Measurements from ENCODE around the gene MAML3. TPM values are rescaled to one million over a fixed set of nuclear protein-coding genes. Genes with fewer than 3 reads are reported as not detected.

Gene MAML3
- polyA plus RNA-seq, 3 donors: 16.4 to 16.8 (median 16.8) TPM

DNA sequence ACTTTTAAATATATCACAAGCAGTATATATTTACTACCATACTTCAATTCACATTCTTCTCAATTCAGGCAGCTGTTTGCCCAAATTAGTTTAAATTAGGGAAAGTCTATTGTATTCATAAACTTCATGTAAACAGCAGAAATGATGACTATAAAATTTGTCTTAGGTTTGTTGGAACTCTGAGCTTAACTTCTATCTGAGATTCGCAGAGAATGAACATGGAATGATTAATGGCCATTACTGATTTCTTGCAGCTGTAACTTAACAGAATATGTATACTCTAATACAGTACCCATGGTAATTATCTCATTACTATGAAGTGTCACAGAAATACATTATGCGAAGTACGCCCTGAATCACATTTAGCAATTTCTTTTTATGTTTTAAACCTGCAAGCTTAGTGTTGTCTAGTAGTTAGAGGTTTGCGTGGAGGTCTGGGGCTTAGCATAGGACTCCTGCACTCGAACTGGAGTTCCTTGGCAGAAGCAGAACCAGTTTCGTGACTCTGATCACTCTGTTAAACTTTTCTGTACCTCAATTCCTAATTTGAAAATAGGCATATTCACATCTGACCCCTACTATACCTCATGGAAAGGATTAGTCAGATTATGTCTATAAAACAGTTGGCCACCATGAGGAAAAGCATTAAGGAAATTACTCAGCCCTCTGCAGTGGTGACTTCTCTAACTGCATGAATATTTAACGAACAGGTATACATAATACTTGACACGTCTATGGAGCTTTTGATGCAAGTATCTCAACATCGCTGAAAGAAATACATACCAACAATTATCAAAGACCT, 245.1 kb downstream of the MAML3 start:
- no peak for DNase-seq (ENCODE audit: low read depth in 3 of 3, low spot score in 2 of 3)

DNA sequence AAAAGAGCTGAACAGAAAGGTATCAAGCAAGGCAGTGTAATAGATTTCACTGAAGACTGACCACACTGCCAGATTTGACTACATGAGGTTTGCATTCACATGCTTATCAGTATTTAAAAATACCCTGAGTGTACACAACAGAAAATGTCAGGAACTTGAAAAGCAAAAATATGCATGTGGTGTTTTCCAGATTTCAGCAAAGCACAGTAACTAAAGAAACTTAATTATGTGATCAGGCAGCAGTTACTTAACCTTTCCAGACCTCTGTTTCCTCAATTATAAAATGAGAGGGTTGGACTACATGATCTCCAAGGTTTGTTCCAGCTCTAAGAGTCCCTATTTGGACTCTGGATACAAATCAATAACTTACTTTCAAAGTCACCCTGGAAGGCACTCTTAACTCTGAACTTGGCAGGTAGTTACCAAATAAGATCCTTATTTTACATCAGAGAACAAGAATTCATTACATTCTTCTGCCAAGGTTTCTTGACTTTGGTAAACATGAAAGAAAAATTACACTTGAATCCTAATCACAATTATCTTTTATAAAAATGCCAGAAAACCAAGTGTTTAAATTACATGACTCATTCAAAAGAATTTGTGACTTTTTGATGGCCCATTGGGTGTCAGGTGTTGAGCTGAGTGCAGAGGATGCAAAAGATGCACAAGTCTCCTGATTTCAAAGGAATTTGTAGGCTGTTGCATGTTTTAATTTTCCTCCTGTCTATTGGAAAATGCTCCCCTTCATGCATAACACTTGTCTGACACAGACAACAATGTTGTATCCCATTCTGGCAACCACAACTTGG, 246.8 kb downstream of the MAML3 start:
- no peak for DNase-seq (ENCODE audit: low read depth in 3 of 3, low spot score in 2 of 3)

DNA sequence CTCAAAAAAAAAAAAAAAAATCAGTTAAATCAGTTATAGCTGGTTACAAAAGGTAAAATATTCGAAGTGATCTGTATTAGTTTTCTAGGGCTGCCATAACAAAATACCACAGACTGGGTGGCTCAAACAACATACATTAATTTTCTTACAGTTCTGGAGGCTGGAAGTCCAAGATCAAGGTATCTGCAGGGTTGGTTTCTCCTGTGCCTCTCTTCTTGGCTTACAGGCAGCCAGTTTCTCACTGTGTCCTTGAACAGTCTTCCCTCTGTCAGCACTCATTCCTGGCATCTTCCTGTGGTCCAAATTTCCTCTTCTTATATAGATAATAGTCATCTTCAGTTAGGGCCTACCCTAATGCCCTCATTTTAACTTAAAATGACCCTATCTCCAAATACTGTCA, 248.5 kb downstream of the MAML3 start:
- DNase-seq (ENCODE audit: low read depth in 3 of 3, low spot score in 2 of 3): no peak

DNA sequence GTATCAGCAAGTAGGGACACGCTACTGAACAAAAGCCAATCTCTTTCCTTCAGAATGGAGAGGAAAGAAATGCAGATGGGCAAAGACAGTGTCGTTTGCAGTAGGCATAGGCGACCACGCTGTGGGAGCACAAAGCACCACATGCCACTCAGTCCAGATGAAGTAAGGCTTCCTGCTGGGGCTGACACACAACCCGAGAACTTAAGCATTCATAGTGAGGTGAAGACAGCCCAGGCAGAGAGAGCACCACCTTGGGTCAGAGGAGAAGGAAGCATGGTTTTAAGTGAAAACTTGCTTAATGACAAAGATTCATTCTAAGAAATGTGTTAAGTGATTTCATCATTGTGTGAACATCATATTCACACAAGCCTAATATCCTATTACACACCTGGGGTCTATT, 249.6 kb downstream of the MAML3 start:
- no peak for DNase-seq (ENCODE audit: low read depth in 3 of 3, low spot score in 2 of 3)

DNA sequence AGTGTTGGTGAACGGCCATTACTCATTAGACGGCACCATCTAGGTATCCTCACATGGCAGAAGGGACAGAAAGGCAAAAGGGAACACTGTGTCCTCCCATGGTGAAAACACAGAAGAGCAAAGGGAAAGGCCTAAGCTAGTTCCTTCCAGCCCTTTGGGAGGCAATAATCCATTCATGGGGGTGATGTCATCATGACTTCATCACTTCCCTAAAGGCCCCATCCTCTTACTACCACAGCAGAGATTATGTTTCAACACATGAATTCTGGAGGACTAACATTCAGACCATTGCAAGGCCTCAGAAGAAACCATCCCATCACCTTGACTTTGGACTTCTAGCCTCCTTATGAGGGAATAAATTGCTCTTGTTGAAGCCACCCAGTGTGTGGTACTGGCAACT, 250.1 kb downstream of the MAML3 start:
- no peak for DNase-seq (ENCODE audit: low read depth in 3 of 3, low spot score in 2 of 3)

DNA sequence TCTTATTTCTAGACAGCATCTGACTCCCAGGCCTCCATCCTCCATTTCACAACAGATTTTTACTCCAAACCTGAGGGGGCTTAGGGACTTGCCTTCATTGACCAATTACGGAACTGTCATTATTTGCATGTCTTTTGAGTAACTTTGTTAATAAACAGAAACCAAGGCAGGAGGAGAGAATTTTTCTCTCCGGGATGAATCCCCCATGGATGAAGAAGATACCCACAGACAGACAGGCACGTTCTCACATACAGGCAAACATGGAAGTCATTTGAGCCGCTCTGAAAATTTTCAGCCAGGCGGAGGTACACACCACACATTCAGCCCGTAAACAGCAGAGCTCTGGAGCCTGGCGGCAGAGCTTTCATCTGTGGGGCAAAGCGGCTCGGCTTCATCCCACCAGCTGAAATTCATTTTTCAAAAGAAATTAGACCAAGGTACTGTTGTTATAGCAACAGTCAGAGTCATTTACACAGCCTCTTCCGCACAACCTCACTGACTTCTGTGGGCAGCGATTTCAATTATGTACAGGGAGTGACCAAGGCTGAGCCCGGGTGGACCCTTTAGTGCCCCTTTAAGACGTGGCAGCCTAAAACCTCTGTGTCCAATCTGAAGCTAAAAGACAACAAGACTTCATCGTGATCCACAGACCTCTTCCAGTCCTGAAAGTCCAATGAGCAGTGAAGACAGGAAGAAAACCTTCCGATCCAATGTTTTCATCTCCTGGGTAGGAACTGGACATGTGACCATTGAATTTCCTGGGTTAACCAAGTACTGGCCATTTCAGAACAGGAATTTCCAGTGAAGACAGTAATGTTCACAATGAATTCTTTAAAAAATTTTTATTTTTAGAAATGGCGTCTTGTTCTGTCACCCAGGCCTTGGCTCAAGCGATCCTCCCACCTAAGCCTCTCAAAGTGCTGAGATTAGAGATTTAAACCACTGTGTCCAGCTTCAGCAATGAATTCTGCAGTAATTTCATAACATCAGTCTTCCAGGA, 251.4 kb downstream of the MAML3 start:
- DNase-seq (ENCODE audit: low read depth in 3 of 3, low spot score in 2 of 3): no peak

DNA sequence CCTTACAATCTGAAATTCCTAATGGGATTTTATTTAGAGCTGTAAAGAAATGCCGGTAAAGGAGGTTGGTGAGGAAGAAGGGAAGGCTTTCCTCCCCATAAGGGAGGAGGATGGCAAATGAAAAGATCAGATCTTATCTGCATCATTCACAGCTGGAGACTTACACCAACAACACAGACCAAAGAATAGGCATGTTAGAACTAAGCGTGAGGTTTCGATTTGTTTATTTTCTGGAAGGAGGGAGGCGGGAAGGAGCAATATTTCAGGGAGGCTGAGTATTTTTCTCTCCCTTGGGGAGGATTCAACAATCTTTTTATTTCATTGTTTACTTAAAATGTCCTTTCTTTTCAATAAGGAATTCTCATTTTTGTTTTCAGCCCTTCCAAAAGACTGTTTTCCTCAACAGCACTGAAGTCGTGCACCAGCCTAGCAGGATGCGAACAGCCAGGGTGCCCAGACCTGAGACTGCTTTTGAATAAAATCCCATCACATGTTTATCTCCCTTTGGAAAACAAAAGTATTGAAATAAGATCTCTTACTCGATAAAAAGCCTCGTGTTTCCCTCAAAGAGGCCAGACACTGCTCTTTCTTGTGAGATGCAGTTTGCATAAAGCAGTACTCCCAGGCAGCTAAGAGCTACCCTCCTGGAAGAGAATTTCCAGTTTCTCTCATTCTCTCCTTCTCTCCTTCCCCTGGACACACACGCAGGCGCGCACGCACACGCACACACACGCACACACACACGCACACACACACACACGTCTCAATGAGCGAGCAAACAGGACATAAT, 252.3 kb downstream of the MAML3 start:
- DNase-seq (ENCODE audit: low read depth in 3 of 3, low spot score in 2 of 3): no peak

DNA sequence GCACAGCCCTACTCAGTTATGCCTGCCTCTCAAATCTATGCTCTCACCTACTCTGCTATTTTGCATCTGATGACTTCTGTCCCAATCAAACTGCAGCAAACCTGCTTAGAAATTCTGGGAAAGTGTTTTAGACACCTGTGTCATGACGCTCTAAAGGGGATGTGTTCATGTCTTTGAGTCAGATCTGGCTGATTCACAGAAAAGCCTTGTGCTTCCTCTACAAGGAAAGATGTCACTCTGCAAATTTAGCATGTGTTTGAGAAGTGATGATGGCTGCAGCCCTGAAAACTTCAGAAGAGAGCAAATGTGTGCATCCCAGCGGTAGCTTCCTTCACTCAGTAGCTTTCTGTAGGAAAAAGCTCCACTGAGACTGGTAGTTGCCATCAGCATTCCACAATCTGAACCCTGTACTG, 253.0 kb downstream of the MAML3 start:
- no peak for DNase-seq (ENCODE audit: low read depth in 3 of 3, low spot score in 2 of 3)

DNA sequence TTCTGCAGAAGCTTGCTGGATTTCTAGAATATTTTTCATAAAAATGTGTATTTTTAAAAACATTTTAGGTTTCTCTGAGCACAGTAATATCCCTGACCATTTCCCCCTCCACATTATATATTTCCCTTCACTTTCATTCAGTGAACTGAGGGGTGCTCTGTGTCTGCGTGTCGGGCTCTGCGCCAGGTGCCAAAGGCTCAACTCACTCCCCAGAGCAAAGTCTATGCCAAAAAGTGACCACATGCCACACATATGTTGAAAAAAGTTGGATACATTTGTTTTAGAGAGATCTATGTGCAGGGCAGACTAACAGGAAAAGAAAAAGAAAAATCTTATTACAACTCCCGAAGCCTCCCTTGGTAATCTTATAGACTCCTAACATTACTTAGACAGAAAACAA, 254.6 kb downstream of the MAML3 start:
- DNase-seq (ENCODE audit: low read depth in 3 of 3, low spot score in 2 of 3): no peak

DNA sequence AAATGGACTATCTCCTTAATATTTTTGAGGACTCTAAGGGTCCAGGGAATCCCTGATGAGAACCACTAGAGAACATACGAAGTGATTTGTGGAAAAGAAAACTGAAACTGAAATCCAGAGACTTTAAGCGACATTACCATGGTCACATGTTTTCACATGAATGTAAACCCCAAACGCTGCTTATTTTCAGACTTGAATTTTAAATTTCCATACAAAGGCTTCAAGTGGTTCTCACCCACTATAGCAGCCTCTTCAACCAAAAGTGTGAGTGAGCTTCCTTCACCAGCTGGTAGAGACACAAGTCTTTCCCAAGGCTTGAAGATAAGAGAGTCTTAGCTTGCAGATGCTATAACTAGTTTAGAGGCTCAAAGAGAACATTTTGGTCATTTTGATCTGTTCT, 255.7 kb downstream of the MAML3 start:
- DNase-seq (ENCODE audit: low read depth in 3 of 3, low spot score in 2 of 3): no peak

DNA sequence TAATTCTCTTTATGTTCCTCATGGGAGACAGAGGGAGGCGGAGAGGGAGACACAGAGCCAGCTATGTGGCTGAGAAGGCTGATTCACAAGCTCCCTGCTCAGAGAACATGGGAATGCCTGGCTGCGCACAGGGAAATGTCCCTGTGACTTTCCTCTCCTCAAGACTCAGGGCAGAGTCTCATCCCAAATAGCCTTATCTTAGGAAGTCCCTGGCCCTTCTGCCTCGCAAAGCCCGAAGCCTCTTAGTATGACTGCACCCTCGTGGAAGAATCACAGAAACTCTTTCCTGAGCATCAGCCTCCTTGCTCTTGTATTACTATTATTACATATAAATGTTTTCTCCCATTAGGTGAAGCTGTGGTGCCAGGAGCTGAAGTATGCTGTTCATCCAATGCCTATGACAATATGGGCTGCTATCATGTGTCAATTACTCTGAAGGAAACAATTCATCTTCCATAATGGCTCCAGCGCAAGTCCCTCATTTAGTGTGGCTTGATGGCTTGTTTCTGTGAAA, 257.8 kb downstream of the MAML3 start:
- DNase-seq (ENCODE audit: low read depth in 3 of 3, low spot score in 2 of 3): no peak

DNA sequence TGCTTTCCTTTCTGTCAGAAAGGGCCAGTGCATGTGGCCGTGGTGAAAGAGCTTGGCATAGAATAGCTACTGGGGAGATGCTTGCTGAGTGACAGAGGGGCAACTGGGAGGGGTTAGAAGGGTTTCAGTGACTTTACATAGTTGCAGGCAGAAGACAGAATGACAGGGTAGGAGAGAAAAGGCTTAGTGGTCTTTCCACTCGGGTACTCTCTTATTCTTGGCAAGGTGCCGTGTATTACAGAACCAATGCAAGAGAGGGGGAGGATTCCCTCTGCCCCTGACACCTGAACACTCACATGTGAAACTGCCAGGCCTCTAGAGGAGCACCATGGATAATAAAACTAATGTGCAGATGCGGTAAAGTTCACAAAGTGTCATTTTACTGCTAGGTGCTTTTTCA, 260.2 kb downstream of the MAML3 start:
- no peak for DNase-seq (ENCODE audit: low read depth in 3 of 3, low spot score in 2 of 3)

DNA sequence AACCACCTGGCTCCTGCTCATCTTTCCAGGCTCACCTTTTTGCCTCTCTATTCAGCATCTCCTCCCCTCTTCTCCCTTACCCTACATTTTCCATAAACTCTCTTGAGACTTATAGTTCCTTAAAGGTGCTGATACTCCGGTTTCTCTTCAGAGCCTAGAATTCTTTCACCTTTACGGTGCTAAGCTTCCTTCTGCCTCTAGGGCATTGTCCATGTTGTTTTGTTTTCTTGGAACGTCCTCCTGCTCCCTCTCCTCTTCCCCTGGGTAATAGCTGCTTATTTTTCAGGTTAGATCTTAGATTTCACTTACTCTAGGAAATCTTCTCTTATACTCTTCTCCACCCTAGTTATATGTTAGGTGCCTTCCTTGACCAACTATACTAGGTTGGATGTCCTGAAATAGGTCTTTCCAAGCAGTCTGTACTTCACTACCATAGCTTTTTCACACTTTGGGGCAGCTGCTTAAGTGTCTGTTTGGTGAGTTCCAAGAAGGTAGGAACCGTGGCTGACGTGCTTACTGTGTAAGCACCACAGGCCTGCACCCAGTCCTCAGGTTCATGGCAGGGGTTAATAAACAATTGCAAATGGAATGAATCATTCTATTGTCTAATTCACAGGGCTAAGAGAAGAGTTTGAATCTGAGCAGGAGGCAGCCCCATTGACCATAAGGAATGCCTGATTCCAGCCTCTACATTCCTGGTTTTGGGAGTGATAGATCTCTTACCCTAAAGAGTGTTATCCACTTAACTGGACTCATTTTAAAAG, 260.8 kb downstream of the MAML3 start:
- no peak for DNase-seq (ENCODE audit: low read depth in 3 of 3, low spot score in 2 of 3)

DNA sequence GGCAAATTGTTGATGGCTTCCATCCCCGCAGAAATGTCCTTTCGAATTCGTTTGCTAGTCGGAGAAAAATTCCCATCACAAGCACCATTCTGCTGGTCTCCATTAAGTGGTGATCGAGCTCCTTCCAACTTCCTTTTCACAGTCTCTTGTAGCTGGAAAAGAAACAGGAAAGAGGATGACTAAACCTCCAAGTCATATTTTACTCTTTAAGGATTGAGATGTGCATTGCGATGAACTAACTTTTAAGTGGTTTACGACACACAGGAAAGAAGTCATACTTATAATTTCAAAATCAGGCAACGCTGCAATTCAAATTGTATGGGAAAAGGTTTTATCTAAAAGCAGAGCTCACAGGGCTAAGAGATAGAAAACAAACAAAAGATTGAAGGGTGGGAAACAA, 263.2 kb downstream of the MAML3 start:
- no peak for DNase-seq (ENCODE audit: low read depth in 3 of 3, low spot score in 2 of 3)

DNA sequence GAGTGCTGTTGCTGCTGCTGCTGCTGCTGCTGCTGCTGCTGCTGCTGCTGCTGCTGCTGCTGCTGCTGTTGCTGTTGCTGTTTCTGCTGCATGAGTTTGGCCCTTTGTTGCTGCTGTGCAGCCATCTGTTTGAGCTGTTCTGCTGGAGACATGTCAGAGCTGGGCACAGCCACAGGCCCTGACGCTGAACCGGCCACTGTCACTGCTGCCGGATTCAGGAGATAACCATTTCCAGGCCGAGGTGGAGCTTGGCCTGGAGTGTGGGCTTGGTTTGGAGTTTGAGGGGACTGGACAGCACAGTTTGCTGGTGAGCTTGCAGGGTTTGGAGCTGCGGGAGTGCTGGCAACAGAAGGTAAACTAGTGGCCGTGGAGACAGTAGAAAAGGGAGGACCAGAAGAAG, 264.1 kb downstream of the MAML3 start:
- DNase-seq (ENCODE audit: low read depth in 3 of 3, low spot score in 2 of 3): no peak

DNA sequence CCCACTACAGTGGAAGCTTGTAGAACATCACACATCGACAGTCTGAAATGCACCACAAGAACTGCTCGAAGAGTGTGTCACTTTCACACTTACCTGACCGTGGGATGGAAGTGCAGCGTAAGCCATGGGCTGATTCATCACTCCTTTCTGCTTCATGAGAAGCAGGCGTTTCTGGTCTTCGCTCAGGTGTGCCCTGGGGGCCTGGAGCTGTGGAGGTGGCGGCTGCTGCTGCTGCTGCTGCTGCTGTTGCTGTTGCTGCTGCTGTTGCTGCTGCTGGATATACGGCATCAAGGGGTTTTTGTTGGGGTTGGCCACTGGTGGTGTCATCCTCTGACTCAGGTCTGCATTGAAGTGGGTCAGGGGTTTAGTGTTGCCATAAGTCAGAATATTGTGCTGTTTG, 264.7 kb downstream of the MAML3 start:
- DNase-seq (ENCODE audit: low read depth in 3 of 3, low spot score in 2 of 3): no peak

DNA sequence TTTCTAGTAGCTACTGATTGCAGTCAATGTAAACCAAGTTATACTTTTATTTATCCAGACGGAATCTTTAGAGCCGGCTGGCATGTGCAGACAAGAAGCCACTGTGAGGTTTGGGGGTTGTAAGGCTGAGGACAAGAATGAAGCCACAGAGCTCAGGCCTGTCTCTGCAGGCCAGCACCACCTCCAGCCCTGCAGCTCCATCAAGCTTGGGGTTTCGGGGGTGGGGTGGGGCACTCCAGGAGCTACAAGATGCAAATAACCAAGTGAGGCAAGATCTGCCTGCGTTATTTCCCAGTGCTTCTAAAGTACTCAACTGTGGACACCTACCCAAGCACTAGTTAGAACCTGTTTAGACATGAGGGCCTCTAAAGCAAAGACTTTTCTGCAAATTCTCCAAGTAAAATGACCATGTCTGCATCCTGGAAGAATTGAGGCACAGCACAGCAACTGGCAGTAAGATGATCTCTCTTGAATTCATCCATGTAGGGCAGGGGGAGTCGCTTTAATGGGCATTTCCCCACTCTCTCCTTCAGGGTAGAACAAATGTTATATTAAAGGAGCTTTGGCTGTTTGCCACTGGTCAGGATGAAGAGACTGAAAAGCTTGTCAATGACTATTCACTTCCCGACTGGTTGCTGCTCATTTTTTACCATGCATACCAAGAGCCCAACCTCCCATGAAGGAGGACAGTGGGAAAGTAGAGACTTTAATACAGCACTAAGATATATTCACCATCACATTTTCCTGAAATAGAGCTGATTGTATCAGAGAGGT, 265.8 kb downstream of the MAML3 start:
- no peak for DNase-seq (ENCODE audit: low read depth in 3 of 3, low spot score in 2 of 3)

DNA sequence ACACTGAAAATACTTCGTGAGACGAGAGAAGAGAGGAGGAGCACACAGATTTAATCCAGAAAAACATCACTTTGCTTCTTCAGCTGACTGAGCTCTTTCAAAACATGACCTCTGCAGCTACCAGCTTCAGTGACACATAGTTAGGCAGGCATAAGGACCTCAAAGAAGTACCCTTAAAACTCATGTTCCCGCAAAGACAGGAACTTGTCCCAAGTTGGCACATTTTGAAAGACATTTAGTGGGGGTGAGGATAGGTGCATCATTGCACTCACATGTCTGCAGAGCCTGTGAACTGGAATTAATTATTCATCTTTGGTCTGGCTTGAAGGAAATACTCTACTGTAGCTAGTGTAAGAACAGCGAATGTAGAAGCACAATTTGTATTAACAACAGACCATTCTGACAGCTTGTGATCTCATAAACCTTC, 266.6 kb downstream of the MAML3 start:
- DNase-seq (ENCODE audit: low read depth in 3 of 3, low spot score in 2 of 3): no peak
